KMS-11 (cell line): ENCODE measurements around the gene GRIA4.

ENCODE experiments used
- H2AFZ ChIP-seq: fragments of 200-600 bp; sonication (generic); 2 replicates; pipeline ENCODE4 v1.6.1; 2016; ENCODE audit warnings: antibody characterized with exemption, mixed run types, low read depth
- H3K27ac ChIP-seq: fragments of 200-600 bp; sonication (generic); 2 replicates; pipeline ENCODE4 v1.6.1; 2016; ENCODE audit warnings: mild to moderate bottlenecking, mixed run types
- H3K27me3 ChIP-seq: fragments of 200-600 bp; sonication (generic); 2 replicates; pipeline ENCODE4 v1.6.1; 2017; ENCODE audit warnings: mild to moderate bottlenecking, low read depth, mixed run types, moderate library complexity; ENCODE audit not compliant: insufficient read depth
- H3K36me3 ChIP-seq: fragments of 200-600 bp; sonication (generic); 2 replicates; pipeline ENCODE4 v1.6.1; 2017; ENCODE audit warnings: mild to moderate bottlenecking, mixed run types; ENCODE audit not compliant: insufficient read depth
- H3K4me1 ChIP-seq: fragments of 200-600 bp; sonication (generic); 2 replicates; pipeline ENCODE4 v1.6.1; 2016; ENCODE audit warnings: mild to moderate bottlenecking, low read depth, mixed run types; ENCODE audit not compliant: poor library complexity, severe bottlenecking
- H3K4me2 ChIP-seq: fragments of 200-600 bp; sonication (generic); 2 replicates; pipeline ENCODE4 v1.7.0; 2016; ENCODE audit warnings: mild to moderate bottlenecking, mixed run types
- H3K4me3 ChIP-seq: fragments of 200-600 bp; sonication (generic); IDR thresholded peaks from 2 replicates; pipeline ENCODE4 v1.6.1; 2017; ENCODE audit warnings: low read depth, low read length, mixed read lengths; ENCODE audit not compliant: insufficient read depth
- H3K79me2 ChIP-seq: fragments of 200-600 bp; sonication (generic); 2 replicates; pipeline ENCODE4 v1.6.1; 2016; ENCODE audit warnings: low read depth, mixed run types; ENCODE audit not compliant: insufficient read depth
- H3K9ac ChIP-seq: fragments of 200-600 bp; sonication (generic); 2 replicates; pipeline ENCODE4 v1.6.1; 2016; ENCODE audit warnings: mild to moderate bottlenecking, mixed run types
- H4K20me1 ChIP-seq: fragments of 200-600 bp; sonication (generic); 2 replicates; pipeline ENCODE4 v1.6.1; 2016; ENCODE audit warnings: mild to moderate bottlenecking, mixed run types; ENCODE audit not compliant: insufficient read depth
- TF ChIP-seq, protein P1 (sequence below): fragments of 200-600 bp; sonication (generic); conservative IDR thresholded peaks from 2 replicates; pipeline ENCODE4 v1.6.1; 2017; ENCODE audit warnings: low read depth, mild to moderate bottlenecking, antibody characterized with exemption, low read length, moderate library complexity, mixed read lengths

Gene GRIA4

DNA sequence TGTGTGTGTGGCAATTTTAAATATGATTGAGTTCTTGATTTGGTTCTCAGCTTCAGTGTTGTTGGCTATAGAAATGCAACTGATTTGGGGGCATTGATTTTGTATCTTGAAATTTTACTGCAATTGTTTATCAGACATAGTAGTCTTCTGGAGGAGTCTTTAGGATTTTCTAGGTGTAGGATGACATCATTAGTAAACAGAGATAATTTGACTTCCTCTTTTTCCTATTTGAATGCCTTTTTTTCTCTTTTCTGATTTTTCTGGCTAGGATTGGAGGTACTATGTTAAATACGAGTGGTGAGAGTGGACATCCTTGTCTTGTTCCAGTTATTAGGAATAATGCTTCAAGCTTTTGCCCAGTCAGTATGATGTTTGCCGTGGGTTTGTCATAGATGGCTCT is 287.3 kb downstream of the GRIA4 start:
- no peaks in the 10 kb centered on the region for H3K4me1 ChIP-seq
- H3K27me3 ChIP-seq, result no peaks in the 10 kb centered on the region
- TF ChIP-seq, protein P1, sequence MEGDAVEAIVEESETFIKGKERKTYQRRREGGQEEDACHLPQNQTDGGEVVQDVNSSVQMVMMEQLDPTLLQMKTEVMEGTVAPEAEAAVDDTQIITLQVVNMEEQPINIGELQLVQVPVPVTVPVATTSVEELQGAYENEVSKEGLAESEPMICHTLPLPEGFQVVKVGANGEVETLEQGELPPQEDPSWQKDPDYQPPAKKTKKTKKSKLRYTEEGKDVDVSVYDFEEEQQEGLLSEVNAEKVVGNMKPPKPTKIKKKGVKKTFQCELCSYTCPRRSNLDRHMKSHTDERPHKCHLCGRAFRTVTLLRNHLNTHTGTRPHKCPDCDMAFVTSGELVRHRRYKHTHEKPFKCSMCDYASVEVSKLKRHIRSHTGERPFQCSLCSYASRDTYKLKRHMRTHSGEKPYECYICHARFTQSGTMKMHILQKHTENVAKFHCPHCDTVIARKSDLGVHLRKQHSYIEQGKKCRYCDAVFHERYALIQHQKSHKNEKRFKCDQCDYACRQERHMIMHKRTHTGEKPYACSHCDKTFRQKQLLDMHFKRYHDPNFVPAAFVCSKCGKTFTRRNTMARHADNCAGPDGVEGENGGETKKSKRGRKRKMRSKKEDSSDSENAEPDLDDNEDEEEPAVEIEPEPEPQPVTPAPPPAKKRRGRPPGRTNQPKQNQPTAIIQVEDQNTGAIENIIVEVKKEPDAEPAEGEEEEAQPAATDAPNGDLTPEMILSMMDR, result no peak
- H3K4me2 ChIP-seq, result no peak overlapping the region
- H3K4me3 ChIP-seq, result no peak overlapping the region
- no peak overlapping the region for H3K27ac ChIP-seq
- H3K79me2 ChIP-seq, result no peaks in the 10 kb centered on the region
- H3K9ac ChIP-seq, result no peak overlapping the region
- no peaks in the 10 kb centered on the region for H4K20me1 ChIP-seq
- no peak overlapping the region for H2AFZ ChIP-seq
- no peaks in the 10 kb centered on the region for H3K36me3 ChIP-seq

DNA sequence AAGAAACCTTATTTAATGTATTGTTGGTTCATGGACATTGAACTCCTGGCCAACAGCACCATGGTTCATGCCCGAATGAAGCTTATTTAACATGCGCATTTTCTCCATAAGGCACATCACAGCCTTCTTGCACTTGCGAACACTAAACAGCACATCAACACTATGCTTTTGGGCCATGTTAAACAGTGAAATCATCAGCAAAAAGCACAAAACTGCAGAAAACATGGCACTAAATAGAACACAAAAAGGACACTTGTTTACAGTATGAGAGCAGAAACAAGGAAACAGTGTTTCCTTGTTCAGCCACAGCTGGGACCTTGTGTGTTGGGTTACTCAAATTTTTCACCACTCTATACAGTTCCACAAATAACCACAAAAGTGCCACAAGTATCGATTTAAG is 289.9 kb downstream of the GRIA4 start:
- Histone ChIP-seq H4K20me1 (no peaks in the 10 kb centered on the region), H3K36me3 (no peaks in the 10 kb centered on the region), H2AFZ (no peak overlapping the region), H3K27me3 (no peaks in the 10 kb centered on the region), H3K79me2 (no peaks in the 10 kb centered on the region), H3K27ac (no peak overlapping the region), H3K4me2 (no peak overlapping the region), H3K4me3 (no peak overlapping the region), H3K4me1 (no peaks in the 10 kb centered on the region), H3K9ac (no peak overlapping the region)
- TF ChIP-seq, protein P1, result no peak

DNA sequence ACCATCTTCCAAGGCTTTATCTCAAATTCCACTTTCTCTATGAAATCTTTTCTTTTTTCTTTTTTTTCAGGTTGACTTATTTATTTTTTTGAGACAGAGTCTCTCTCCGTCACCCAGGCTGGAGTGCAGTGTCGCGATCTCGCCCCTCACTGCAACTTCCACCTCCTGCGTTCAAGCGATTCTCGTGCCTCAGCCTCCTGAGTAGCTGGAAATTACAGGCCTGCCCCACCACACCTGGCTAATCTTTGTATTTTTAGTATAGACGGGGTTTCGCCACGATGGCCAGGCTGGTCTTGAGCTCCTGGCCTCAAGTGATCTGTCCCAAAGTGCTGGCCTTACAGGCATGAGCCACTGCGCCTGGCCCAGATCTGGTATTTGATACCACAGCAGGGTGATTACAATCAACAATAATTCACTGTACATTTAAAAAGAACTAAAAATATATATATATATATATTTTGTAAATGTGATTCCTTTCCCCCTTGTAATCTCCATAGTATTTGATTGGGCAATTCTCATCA is 290.7 kb downstream of the GRIA4 start:
- Histone ChIP-seq H3K79me2 (no peaks in the 10 kb centered on the region), H3K4me3 (no peak overlapping the region)
- TF ChIP-seq, protein P1, result no peak

DNA sequence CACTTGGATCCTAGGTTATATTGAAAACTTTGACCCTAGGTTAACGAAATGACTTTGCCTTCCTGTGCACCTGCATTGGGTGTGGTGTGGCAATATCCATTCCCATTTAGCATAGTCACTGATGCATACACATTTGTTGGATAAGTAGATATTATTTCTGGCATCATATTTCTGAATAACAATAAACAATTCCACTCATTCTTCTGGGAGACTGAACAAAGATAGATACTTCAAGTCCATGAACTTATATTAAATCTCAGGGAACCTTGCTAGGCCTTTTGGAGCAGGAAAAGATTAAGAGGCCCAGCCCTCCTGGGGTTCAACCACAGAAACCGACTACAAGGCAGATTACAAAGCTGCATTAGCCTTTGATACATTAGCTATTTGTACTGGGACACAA is 293.2 kb downstream of the GRIA4 start:
- TF ChIP-seq, protein P1, result no peak

More for the DNA sequence above, 290.7 kb downstream of the GRIA4 start:
- H2AFZ ChIP-seq, result no peak overlapping the region
- no peaks in the 10 kb centered on the region for H4K20me1 ChIP-seq
- no peaks in the 10 kb centered on the region for H3K27me3 ChIP-seq
- no peaks in the 10 kb centered on the region for H3K4me1 ChIP-seq
- H3K4me2 ChIP-seq, result no peak overlapping the region
- H3K36me3 ChIP-seq, result no peaks in the 10 kb centered on the region
- no peak overlapping the region for H3K9ac ChIP-seq
- H3K27ac ChIP-seq, result no peak overlapping the region

More for the DNA sequence above, 293.2 kb downstream of the GRIA4 start:
- Histone ChIP-seq H3K4me2 (no peak overlapping the region), H3K36me3 (no peaks in the 10 kb centered on the region), H3K79me2 (no peaks in the 10 kb centered on the region), H4K20me1 (no peaks in the 10 kb centered on the region), H3K4me3 (no peak overlapping the region), H3K9ac (no peak overlapping the region), H3K27me3 (no peaks in the 10 kb centered on the region), H2AFZ (no peak overlapping the region), H3K4me1 (no peaks in the 10 kb centered on the region), H3K27ac (no peak overlapping the region)
